ENCODE results near the gene BPTF.

GRCh38 chr17:67818110-67819002 lies 6.9 kb upstream of the BPTF start:
- TF ChIP-seq POLR2A (IDR thresholded peaks at IDR 0.05; ENCODE audit: control extremely low read depth in 1 of 2, low read depth in 2 of 2, low read length in 2 of 2) (no peak), SRF (IDR thresholded peaks at IDR 0.05; ENCODE audit: low read depth, low read length) (no peak), CHD2 (IDR thresholded peaks at IDR 0.05; ENCODE audit: low read length) (no peak), CEBPB (IDR thresholded peaks at IDR 0.05; ENCODE audit: low read depth, low read length) (no peak), EZH2 (IDR thresholded peaks at IDR 0.05; ENCODE audit: low read depth, low read length, severe bottlenecking) (no peak), POU5F1 (IDR thresholded peaks at IDR 0.05; ENCODE audit: low read depth, low read length) (no peak), TAF1 (IDR thresholded peaks at IDR 0.05; ENCODE audit: low read depth, low read length) (no peak), CTCF (IDR thresholded peaks at IDR 0.05; ENCODE audit: control extremely low read depth in 1 of 3, insufficient read depth in 1 of 3, low read depth in 1 of 3, low read length in 3 of 3) (no peak)
